ENCODE data around the gene SYDE1.
"Not testable (repeated sequence)": the region's sequence is repeated elsewhere in the genome, so short reads cannot be mapped to it uniquely, and the experiment has no call there.

DNA sequence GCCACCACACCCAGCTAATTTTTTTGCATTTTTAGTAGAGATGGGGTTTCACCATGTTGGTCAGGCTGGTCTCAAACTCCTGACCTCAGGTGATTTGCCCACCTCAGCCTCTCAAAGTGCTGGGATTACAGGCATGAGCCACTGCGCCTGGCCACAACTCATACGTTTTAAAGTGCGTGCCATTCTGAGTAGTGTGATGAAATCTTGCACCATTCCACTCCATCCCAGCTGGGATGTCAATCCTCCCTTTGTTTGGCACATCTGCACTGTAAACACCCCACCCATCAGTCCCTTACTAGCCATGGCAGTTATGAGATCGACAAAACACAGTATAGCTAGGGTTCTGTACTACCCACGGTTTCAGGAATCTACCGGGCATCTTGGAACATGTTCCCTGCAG, 9.2 kb upstream of the SYDE1 start:
- TF ChIP-seq POLR2A, CHD1 (IDR thresholded peaks at IDR 0.05; ENCODE audit: low read depth, low read length): not testable (repeated sequence)
- TF ChIP-seq, protein P1, sequence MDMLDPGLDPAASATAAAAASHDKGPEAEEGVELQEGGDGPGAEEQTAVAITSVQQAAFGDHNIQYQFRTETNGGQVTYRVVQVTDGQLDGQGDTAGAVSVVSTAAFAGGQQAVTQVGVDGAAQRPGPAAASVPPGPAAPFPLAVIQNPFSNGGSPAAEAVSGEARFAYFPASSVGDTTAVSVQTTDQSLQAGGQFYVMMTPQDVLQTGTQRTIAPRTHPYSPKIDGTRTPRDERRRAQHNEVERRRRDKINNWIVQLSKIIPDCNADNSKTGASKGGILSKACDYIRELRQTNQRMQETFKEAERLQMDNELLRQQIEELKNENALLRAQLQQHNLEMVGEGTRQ (IDR thresholded peaks at IDR 0.05; ENCODE audit: low read depth, low read length) = not testable (repeated sequence)

All from IMR-90 (cell line).